ENCODE data around the gene GHRHR.

The GHRHR gene

DNA sequence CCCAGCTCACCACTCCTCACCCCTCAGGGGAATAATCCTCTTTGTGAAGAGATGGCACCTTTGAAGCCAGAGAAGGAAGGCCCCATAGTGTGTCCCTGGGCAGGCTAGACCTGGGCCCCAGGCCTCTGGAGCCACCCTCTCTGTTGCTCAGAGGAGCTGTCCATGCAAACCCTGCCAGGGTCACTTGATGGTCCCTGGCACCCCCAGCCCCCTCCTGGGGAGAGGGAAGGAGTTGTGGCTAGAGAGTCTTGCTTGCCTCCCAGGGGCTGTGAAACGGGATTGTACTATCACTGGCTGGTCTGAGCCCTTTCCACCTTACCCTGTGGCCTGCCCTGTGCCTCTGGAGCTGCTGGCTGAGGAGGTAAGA is 5.8 kb downstream of the GHRHR start:
- no peaks in the 10 kb centered on the region for H3K79me2 ChIP-seq (ENCODE audit: insufficient read depth, low read length)
- DNase-seq (no peak), ATAC-seq (ENCODE audit: insufficient read depth, low read depth) (no peak)
- no peaks in the 10 kb centered on the region for H3K9me3 ChIP-seq (ENCODE audit: insufficient read depth, low read length, severe bottlenecking)
- no peak overlapping the region for H3K4me2 ChIP-seq (ENCODE audit: insufficient read depth, low read length)
- H3K4me1 ChIP-seq (ENCODE audit: insufficient read depth, low read length): no peaks in the 10 kb centered on the region
- H3K27ac ChIP-seq (ENCODE audit: low read length): no peak overlapping the region
- TF ChIP-seq EZH2 (IDR thresholded peaks at IDR 0.05; ENCODE audit: borderline replicate concordance, low read depth, low read length, severe bottlenecking): no peak
- TF ChIP-seq, protein P1, sequence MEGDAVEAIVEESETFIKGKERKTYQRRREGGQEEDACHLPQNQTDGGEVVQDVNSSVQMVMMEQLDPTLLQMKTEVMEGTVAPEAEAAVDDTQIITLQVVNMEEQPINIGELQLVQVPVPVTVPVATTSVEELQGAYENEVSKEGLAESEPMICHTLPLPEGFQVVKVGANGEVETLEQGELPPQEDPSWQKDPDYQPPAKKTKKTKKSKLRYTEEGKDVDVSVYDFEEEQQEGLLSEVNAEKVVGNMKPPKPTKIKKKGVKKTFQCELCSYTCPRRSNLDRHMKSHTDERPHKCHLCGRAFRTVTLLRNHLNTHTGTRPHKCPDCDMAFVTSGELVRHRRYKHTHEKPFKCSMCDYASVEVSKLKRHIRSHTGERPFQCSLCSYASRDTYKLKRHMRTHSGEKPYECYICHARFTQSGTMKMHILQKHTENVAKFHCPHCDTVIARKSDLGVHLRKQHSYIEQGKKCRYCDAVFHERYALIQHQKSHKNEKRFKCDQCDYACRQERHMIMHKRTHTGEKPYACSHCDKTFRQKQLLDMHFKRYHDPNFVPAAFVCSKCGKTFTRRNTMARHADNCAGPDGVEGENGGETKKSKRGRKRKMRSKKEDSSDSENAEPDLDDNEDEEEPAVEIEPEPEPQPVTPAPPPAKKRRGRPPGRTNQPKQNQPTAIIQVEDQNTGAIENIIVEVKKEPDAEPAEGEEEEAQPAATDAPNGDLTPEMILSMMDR (IDR thresholded peaks at IDR 0.05; ENCODE audit: borderline replicate concordance, extremely low read depth, low read length, poor library complexity, severe bottlenecking): no peak
- H3K9ac ChIP-seq (ENCODE audit: low read depth, low read length): no peak overlapping the region
- no peak overlapping the region for H3K4me3 ChIP-seq (ENCODE audit: low read depth in 1 of 2, low read length in 2 of 2)
- H3K36me3 ChIP-seq (ENCODE audit: insufficient read depth, low read length): no peaks in the 10 kb centered on the region
- H4K20me1 ChIP-seq (ENCODE audit: insufficient read depth, low read length): no peaks in the 10 kb centered on the region
- H3K27me3 ChIP-seq (ENCODE audit: insufficient read depth, low read length, poor library complexity): peaks cover 13% of the 10 kb centered on the region
- H2AFZ ChIP-seq (ENCODE audit: low read depth, low read length): no peak overlapping the region

DNA sequence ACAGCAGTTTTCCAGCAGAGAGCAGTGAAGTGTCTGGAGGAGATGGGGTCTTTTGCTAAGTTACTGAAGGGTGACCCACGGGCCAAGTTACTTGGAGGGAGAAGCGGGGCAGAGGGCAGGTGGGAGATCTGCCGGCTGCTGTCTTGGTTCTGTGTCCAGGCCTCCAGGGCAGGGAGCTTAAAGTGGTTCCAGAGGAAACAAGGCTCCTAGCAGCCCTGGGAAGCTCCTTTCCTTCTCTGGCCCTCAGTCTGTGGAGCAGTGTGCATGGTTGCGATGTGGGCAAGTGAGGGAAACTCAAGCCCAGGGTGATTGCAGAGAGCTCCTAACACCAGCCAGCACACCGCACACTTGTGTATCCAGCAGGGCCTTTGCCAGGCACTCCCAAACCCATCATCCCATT is 6.3 kb downstream of the GHRHR start:
- H3K27ac ChIP-seq (ENCODE audit: low read length): no peak overlapping the region
- TF ChIP-seq, protein P1 (IDR thresholded peaks at IDR 0.05; ENCODE audit: borderline replicate concordance, extremely low read depth, low read length, poor library complexity, severe bottlenecking): no peak
- TF ChIP-seq EZH2 (IDR thresholded peaks at IDR 0.05; ENCODE audit: borderline replicate concordance, low read depth, low read length, severe bottlenecking): no peak

DNA sequence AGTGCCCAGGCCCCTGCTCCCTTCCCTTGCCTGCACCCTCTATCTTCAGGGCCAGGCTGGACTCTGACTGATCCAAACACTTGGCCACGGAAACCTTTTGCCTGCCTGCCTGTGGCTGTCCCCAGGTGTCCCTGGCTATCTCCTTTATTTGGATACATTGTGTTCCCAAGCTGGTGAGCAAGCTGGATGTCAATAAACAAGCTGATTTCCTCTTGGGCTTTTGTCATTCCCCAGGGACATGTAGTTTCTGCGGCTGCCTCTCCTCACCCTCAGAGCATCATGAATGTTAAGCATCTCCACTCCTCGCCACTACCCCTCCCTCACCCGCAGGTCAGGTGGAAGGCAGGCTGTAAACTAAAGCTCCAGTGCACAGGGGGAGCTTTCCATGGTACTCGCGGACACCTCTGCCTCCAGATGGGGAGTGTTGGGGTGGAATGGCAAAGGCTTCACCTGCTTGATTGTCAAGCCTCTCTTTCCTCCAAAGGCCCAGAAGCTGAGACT is 6.9 kb downstream of the GHRHR start:
- peak; percentile 56; the same call in 1 of the 3 replicates for ATAC-seq (ENCODE audit: insufficient read depth, low read depth)
- Histone ChIP-seq H2AFZ (ENCODE audit: low read depth, low read length) (no peak overlapping the region), H3K4me1 (ENCODE audit: insufficient read depth, low read length) (no peaks in the 10 kb centered on the region), H3K4me3 (ENCODE audit: low read depth in 1 of 2, low read length in 2 of 2) (no peak overlapping the region), H3K4me2 (ENCODE audit: insufficient read depth, low read length) (no peak overlapping the region), H3K9me3 (ENCODE audit: insufficient read depth, low read length, severe bottlenecking) (no peaks in the 10 kb centered on the region), H3K27ac (ENCODE audit: low read length) (no peak overlapping the region), H3K79me2 (ENCODE audit: insufficient read depth, low read length) (no peaks in the 10 kb centered on the region), H3K27me3 (ENCODE audit: insufficient read depth, low read length, poor library complexity) (peaks cover 13% of the 10 kb centered on the region), H4K20me1 (ENCODE audit: insufficient read depth, low read length) (no peaks in the 10 kb centered on the region), H3K36me3 (ENCODE audit: insufficient read depth, low read length) (no peaks in the 10 kb centered on the region), H3K9ac (ENCODE audit: low read depth, low read length) (no peak overlapping the region)
- no peak for TF ChIP-seq EZH2 (IDR thresholded peaks at IDR 0.05; ENCODE audit: borderline replicate concordance, low read depth, low read length, severe bottlenecking)
- TF ChIP-seq, protein P1 (IDR thresholded peaks at IDR 0.05; ENCODE audit: borderline replicate concordance, extremely low read depth, low read length, poor library complexity, severe bottlenecking): no peak
- no peak for DNase-seq

More for the DNA sequence above, 6.3 kb downstream of the GHRHR start:
- no peaks in the 10 kb centered on the region for H3K9me3 ChIP-seq (ENCODE audit: insufficient read depth, low read length, severe bottlenecking)
- no peak overlapping the region for H2AFZ ChIP-seq (ENCODE audit: low read depth, low read length)
- H3K9ac ChIP-seq (ENCODE audit: low read depth, low read length): no peak overlapping the region
- H3K4me1 ChIP-seq (ENCODE audit: insufficient read depth, low read length): no peaks in the 10 kb centered on the region
- no peaks in the 10 kb centered on the region for H3K36me3 ChIP-seq (ENCODE audit: insufficient read depth, low read length)
- H4K20me1 ChIP-seq (ENCODE audit: insufficient read depth, low read length): no peaks in the 10 kb centered on the region
- no peak overlapping the region for H3K4me2 ChIP-seq (ENCODE audit: insufficient read depth, low read length)
- no peak overlapping the region for H3K4me3 ChIP-seq (ENCODE audit: low read depth in 1 of 2, low read length in 2 of 2)
- no peaks in the 10 kb centered on the region for H3K79me2 ChIP-seq (ENCODE audit: insufficient read depth, low read length)
- ATAC-seq (ENCODE audit: insufficient read depth, low read depth) (no peak), DNase-seq (no peak)
- H3K27me3 ChIP-seq (ENCODE audit: insufficient read depth, low read length, poor library complexity): peaks cover 13% of the 10 kb centered on the region

DNA sequence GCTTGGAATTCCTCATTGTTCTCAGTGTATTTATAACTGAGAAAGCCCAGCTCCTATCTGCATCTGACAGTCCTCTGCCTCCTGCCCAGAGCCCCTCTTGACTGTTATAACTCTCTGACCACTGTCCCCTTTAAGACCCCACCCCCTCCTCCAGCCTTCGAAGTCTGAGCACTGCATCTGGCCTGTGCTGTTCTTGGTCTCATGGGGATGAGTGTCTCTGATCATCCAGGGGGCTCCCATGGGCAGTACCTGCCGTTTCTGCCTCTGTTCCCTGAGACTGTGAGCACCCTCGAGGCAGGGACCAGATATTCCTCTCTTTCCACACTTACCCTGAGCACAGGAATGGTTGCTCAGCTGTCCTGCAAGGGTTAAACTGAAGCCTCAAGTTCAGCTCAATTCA is 7.7 kb downstream of the GHRHR start:
- Histone ChIP-seq H3K36me3 (ENCODE audit: insufficient read depth, low read length) (no peaks in the 10 kb centered on the region), H3K27ac (ENCODE audit: low read length) (no peak overlapping the region), H3K4me2 (ENCODE audit: insufficient read depth, low read length) (no peak overlapping the region), H3K79me2 (ENCODE audit: insufficient read depth, low read length) (no peaks in the 10 kb centered on the region), H3K4me1 (ENCODE audit: insufficient read depth, low read length) (no peaks in the 10 kb centered on the region), H4K20me1 (ENCODE audit: insufficient read depth, low read length) (no peaks in the 10 kb centered on the region), H3K9ac (ENCODE audit: low read depth, low read length) (no peak overlapping the region), H3K4me3 (ENCODE audit: low read depth in 1 of 2, low read length in 2 of 2) (no peak overlapping the region), H3K9me3 (ENCODE audit: insufficient read depth, low read length, severe bottlenecking) (no peaks in the 10 kb centered on the region), H2AFZ (ENCODE audit: low read depth, low read length) (no peak overlapping the region), H3K27me3 (ENCODE audit: insufficient read depth, low read length, poor library complexity) (peaks cover 13% of the 10 kb centered on the region)
- ATAC-seq (ENCODE audit: insufficient read depth, low read depth) (no peak), DNase-seq (no peak)
- no peak for TF ChIP-seq EZH2 (IDR thresholded peaks at IDR 0.05; ENCODE audit: borderline replicate concordance, low read depth, low read length, severe bottlenecking)
- TF ChIP-seq, protein P1 (IDR thresholded peaks at IDR 0.05; ENCODE audit: borderline replicate concordance, extremely low read depth, low read length, poor library complexity, severe bottlenecking): no peak
